HG02571 (cell line): ENCODE measurements around the gene UBE2S.

Source experiments
- ATAC-seq: cut with Tn5 transposase; IDR thresholded peaks from one replicate; pipeline ENCODE4 v1.9.1; 2021; ENCODE audit warnings: mild to moderate bottlenecking, moderate library complexity; ENCODE audit not compliant: unreplicated experiment

UBE2S gene

DNA sequence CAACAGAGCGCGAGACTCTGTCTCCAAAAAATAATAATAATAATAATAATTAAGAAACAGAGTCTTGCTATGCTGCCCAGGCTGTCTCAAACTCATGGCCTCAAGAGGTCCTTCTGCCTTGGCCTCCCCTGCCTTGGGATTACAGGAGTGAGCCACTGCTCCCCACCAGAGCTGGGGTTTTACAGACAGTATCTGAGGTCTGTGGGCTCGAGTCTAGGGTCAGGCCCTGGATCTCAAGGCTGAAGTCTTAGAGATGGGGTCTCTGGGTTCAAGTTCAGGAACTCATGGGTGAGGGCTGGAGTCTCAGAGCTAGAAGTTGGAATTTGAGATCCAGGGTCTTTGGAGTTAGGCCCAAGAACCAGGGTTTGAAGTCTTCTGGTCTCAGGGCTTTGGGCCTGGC lies 40.8 kb downstream of the UBE2S start:
- no peak for ATAC-seq

DNA sequence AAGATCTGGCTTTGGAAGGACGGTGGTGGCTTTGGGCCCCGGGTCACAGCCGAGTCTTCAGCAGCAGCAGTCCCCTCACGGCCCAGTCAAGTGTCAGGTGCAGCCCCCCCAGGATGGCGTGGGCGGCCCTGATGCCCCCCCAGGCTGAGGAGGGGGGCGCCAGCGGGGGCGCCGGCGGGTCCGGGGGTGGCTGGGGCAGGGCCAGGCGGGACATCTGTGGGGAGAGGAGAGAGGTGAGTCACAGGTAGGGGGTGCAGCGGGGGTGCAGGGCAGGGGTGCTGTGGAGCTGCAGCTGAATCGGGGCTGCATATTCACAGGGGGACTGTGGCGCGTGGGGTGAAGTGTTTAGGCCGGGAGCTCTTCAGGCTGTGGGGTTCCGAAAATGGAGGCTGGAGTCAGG lies 41.6 kb downstream of the UBE2S start:
- ATAC-seq, result no peak

DNA sequence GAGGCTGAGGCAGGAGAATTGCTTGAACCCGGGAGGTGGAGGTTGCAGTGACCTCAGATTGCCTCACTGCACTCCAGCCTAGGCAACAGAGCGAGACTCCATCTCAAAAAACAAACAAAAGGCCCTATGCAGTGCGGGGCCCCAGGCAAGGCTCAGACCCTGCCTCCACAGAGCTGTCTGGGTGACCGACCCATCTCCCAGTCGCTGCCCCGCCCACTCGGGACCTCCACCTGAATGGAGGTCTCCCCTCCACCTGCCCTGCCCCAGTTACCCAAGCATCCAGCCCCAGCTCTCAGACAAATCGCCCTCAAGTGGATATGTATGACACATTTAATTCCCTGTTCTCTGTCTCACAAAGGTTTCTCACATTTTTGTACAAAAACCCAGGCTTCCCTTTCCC lies 42.3 kb downstream of the UBE2S start:
- ATAC-seq, result no peak

DNA sequence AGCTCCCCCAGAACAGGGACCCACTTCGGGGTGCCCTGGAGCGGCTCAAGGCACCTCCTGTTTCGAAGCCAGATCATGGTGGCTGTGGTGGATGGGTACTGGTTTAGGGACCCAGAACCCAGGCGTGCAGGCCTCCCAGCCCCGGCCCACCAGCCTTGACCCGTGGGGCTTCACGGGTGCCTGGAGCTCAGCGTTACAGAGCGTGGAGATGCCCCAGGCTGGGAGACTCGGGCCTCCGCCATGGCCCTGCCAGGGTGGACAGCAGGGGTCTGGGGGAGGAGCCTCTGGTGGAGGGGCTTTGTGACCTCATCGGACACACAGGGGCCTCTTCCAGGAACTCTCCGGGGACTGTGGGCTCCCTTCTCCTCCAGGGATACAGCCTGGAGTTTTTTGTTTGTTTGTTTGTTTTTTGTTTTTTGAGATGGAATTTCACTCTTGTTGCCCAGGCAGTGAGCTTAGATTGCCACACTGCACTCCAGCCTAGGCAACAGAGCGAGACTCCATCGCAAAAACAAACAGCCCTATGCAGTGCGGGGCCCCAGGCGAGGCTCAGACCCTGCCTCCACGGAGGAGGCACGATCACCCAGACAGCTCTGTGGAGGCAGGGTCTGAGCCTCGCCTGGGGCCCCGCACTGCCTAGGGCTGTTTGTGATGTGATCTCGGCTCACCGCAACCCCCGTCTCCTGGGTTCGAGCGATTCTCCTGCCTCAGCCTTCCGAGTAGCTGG lies 44.4 kb downstream of the UBE2S start, which contains the start of gene GARIN5B:
Gene GARIN5B (minus strand): TSS at position 271 of the 727 bp plus-strand sequence. CDS start 194 bp downstream, at position 77.
- ATAC-seq, result no peak

DNA sequence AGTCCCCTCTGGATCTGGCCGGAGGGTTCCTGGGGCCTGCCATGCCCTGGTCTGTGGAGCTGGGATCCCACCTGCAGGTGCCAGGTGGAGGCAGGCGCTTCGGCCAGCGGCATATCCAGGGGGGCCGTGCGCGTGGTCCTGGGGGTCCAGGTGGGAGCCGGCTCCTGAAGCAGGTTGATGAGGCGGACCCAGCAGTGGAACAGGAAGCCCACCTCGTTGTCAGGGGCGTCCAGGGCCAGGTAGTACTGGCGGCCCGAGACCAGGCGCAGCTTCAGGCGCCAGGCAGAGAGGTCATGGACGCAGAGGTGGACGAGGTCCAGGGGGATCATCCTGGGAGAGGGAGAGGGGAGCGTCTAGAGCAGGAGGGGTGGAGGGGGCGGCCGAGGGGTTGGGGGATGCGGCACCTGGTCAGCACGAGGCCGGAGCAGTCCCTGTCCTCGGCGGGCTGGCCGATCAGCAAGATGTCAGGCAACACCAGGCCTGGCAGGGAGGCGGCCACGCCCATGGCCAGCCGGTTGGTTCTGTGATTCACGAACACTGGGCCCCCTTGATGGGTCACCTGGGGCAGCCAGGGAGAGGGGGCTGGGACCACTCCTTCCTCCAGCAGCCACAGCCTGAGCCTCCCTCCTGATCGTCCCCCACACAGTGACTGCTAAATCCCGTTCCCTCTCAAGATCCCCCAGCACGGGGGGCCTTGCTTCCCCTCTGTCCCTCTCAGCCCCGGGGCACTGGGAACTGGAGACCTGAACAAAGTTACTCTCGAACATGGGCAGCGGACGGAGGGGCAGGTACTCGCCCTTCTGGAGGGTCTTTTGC lies 45.2 kb downstream of the UBE2S start:
- no peak for ATAC-seq

DNA sequence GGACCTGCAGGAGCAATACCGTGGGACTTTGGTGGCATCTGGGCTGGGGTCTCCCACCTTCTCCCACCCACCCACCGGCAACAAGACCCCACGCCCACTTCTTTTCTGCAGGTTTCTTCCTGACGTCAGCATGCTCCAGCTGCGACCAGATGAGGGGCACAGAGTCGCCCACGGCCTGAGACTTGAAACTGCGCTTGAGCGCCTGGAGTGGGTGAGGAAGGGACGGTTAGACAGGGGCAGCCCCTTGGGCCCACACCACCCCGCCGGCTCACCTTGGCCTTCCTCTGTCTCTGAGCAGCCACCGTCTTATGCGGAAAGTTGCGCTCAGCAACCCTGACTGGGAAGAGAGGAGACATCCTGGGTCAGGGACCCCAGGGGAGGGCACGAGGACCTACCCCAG lies 46.7 kb downstream of the UBE2S start:
- no peak for ATAC-seq

DNA sequence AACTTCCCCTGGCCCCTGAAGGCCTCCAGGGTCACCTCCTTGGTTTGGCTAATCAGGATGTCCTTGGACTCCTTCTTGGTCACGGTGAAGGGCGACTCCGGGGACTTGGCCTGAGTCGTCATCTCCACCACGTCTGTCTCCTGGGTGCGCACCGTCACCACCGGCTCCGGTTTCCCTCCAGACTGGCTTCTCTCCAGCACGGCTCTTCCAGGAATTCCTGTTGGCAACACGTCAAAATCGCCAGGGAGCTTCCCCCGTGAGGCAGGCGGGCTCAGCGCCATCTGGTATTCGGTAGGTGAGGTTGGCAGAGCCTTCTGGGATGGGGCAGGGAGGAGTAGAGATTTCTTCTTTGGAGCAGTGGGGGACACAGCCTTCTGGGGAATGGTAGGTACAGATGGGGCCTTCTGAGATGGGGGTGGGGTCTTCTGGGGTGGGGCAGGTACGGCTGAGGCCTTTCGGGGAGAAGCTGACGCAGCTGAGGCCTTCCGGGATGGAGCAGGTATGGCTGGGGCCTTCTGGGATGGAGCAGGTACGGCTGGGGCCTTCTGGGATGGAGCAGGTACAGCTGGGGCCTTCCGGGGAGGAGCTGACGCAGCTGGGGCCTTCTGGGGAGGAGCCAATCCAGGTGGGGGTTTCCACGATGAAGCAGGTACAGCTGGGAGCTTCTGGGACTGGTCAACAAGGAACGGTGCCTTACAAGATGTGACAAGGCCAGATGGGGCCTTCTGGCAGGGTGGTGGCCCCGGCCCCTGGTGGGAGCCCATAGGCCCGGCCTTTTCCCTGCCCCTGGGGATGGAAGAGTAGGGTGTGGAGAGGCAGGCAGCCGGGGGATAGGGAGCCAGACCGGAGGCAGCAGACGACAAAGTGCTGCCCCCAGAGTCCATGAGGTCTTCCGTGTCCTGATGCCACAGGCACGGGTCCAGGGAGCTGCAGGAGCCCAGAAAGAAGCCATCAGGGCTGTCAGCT lies 48.4 kb downstream of the UBE2S start:
- no peak for ATAC-seq

DNA sequence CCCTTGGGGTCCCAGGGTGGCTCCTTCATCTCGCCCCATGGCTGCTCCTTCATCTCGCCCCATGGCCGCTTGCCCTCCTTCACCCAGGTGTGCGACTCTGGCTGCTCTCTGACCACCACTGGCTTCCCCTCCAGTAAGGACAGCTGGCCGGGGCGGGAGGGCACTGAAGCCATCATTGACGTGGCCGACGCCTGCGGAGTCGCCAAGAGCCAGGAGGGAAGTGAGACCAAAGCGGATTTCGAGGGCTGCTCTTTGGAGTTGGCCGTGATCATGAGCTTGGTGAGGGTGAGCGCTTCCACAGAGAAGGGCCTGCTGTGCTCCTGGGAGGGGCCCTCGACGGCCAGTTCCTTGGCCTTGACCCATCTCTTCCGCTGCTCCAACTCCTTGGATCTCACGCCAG lies 49.1 kb downstream of the UBE2S start:
- ATAC-seq, result no peak

DNA sequence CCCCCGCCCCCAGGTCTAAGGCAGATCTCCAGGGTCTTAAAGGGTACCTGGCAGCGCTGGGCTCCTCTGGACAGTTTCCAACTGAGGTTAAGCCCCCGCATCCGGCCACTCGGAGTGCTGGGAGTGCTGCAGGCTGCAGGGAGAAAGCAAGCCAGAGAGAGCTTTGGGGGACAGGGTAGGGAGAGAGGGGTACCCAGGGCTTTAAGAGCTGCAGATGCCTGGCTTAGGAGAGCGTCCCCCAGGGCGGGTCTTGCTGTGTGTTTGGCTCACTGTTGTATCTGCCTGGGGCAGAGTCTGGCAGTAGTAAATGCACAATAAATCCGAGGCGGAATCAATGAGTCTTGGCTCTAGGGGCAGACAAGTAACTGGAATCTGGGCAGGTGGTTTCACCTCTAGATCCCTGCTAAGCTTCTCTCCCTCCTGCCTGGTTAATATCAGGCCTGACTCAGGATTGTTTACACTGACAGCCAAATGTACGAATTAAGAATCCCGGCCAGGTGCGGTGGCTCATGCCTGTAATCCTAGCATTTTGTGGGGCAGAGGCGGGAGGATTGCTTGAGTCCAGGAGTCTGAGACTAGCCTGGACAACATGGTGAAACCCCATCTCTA lies 52.3 kb downstream of the UBE2S start:
- ATAC-seq, result no peak

DNA sequence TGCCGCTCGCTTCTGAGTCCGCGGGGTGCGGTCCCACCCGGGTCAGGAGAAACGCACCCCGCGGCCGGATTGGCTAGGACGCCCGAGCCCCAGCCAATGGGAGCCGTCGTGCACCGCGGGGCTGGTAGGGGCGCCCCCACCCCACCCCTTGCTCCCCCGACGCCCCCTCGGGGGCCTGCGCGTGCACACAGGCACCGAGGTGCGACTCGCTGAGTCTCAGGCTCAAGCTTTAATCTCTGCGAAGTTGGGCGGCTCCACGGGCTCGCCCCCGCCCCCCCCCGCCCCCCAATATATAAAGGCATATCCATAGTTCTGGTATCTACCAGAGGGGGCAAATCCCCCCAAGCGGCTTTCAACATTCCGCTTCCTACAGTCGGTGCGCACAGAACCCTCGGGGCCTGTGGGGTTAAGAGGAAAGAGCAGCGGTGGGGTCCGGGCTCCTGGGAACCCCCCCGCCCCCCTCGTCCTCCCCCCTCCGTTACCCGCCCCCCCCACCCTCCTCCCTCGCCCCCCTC lies 52.8 kb downstream of the UBE2S start, which contains the start of gene COX6B2:
Gene COX6B2 (minus strand): TSS at position 22 of the 515 bp plus-strand sequence. CDS start 198 bp downstream, outside the sequence.
- no peak for ATAC-seq

DNA sequence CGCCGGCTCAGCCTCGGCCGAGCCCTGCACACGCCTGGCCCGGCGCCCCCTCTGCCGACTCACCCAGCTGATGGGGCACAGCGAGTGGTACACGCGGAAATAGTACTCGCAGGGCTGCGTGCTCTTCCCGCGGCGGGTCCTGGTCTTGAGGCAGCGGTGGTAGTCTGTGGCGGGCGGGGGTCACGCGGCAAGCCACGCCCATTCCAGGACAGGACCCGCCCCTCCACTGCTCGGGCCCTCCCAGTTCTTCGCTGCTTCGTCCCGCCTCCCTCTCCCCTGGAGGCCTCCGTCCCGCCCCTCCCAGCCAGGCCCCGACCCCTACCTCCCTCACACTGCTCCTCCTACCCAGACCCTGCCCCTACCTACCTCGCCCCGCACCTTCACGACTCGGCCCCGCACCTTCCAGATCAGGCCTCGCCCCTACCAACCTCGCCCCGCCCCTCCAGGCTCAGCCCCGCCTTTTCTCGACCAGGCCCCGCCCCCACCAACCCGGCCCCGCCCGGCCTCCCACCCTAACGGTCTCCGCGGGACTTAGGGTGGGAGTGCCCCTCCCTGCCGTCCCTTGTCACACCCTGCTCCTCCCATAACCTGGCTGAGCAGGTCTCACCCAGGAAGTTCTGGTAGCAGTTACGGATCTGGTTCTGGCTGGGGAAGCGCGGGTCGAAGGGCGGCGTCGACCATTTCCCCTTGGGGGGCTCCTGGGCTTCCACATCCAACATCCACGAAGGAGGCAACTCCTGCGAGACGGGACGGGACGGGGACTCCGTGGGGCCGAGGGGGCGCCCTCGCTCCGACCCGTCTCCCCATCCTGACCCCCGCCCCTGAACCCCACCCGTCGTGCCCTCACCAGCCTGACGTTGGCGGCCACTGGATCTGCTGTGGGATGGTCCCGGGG lies 53.5 kb downstream of the UBE2S start:
- ATAC-seq, result no peak

DNA sequence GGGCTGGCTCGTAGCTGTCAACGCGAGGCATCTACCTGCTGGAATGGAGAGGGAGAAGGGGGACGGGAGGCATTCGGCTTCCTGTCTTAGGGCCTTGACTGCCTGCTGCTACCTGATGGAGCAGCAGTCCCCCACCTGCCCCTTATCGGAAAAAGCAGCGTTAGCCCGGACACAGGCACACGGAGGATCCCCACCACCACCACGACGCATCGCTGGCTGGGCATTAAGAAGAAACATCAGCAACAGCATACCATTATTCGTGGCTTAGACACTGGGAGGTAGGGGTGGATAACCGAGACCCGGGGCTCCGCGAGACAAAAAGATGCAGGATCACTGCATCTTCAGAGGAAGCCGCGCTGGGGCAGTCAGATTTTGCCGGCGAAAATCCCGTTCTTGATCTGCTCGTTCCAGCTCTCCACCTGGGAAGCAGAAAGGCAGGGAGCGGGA lies 54.2 kb downstream of the UBE2S start:
- ATAC-seq, result no peak

DNA sequence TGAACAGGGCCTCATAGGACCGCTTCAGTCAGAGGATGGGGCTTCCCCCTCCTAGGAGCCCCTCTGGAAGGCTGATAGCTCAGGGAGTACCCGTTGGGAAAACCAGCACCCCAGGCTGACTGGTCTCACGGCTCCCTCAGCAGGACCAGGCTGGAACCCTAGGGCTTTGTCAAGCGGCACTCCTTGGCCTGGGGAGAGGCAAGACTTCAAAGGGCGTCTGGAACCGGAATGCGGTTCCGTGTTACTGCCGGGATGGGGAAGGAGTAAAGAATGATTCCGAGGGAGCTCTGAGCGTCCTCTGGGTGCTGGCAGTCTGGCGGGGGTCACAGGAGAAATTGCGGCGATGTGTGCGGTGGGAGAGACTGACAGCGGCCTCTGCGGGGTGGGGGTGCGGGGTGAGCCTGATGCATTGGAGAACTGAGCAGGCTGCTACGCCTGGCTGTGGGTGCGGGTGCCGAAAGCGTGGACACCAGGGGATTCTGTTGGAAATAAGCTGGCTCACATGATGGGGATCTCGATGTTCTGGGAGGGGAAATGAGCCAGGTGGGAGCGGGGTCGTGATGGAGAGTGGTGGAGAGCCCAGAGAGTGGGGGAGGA lies 54.9 kb downstream of the UBE2S start:
- ATAC-seq, result no peak

DNA sequence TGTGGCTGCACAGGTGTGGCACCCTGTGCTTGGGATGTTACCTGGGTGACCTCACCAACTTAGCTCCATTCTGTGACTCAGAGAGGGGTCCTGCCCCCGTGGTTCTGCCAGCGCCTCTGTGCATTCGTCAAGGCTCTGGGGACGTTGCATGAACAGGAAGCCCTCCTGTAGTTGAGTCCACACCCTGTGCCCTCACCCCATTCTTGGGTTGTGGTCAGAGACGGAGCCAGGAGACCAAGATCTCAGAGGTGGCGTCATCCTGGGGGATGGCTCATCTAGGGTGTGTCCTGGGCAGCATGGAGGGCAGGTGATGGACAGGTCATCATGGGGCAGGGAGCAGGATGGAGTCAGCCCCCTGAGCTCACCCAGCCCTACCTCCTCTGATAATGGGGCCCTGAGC lies 55.5 kb downstream of the UBE2S start:
- no peak for ATAC-seq

DNA sequence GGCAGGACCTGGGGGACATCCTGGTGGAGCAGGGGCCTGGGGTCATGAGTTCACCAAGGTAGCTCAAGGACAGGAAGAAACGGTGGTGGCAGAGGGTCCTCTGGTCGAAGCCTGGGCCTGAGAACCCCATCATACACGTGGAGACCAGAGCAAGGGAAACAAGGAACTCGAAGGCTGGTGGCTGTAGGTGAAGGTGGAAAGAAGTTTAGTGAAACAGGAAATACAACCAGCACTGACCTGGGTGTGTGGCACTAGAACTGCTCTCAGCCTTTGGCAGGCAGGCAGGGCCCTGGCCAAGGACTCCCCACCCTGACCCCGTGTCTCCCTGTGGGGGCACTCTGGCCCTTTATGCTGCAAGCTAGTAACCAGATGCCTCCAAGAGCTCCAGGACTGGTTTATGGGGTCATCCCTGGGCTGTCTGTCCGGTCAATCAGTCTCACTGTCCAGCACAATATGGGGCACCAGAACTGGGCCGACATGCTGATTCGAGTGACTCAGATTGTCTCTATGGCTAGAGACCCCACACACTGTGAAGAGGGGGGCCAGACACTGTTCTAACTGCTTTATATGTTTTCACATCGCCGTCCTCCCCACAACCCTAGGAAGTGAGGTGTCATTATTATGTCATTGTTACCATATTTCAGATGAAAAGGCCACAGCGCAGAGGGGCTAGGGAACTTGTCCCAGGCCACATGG lies 56.8 kb downstream of the UBE2S start:
- no peak for ATAC-seq
